HG02870 (cell line): ENCODE data around the gene ANTXR2.
A peak's percentile ranks its signal among the peaks of the same experiment; 100 is the strongest.

Experiments used
- ATAC-seq: cut with Tn5 transposase; IDR thresholded peaks from one replicate; pipeline ENCODE4 v1.9.1; 2021; ENCODE audit warnings: mild to moderate bottlenecking, moderate library complexity; ENCODE audit not compliant: unreplicated experiment

ANTXR2 gene

GRCh38 chr4:80092847-80093246 is 19.8 kb upstream of the ANTXR2 start:
- ATAC-seq = no peak

- ATAC-seq = no peak
These were observed 19.1 kb upstream of the ANTXR2 start for GRCh38 chr4:80092088-80092487.

GRCh38 chr4:80091688-80092087 is 18.7 kb upstream of the ANTXR2 start:
- ATAC-seq = no peak

DNA sequence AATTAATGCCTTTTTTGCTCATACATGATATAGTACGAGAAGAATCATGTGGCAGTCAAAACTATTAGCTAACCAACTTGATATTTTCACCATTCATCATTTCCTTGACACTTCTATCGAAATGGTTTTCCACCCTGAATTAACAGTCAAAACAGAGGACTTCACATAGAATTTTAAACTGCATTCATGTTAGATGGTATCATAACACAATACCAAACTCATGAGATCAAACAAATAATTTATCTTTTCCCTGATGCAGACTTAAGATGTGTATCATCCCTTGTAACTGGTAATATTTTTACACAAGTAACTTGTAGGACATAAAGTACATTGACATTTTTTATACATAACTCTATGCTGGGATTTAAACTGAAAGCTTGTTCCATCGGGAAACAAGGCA is 18.2 kb upstream of the ANTXR2 start:
- ATAC-seq = no peak

GRCh38 chr4:80090090-80090489 is 17.1 kb upstream of the ANTXR2 start:
- no peak for ATAC-seq

DNA sequence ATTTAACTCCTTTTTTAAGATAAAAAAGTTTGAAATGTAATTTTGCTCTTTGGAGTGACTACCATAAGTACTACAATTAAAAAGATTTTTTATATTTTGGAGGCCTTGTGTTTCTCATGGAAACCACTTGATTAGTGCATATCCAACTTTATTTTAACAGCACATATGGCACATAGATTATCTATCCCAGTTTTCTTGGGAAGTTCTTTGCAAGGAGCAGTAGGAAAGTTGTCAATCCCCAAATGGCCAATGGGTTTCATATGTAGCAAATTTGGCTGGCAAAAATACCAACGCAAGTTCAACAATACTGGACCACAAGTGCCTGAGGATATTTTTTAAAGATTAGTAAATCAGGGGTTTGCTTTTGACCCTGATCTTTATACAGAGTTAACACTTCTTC is 15.4 kb upstream of the ANTXR2 start:
- no peak for ATAC-seq

DNA sequence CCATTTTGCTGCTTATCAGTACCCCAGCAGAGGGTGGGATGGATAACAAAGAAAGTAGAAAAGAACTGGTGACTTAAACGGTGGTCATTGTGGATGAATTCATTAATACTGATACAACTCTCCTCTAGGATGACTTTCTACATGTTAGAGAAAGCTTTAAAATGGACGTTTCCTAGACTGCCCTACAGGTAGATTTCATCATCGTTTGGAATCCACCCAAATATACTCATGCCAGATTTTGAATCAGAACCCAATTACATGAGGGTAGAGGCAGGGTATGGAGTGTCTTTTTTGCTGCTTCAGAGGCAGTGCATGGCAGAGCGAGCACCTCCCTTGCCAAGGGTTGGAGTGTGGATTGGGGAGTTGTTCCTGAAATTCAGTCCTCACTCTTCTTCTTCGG is 13.3 kb upstream of the ANTXR2 start:
- ATAC-seq = no peak

DNA sequence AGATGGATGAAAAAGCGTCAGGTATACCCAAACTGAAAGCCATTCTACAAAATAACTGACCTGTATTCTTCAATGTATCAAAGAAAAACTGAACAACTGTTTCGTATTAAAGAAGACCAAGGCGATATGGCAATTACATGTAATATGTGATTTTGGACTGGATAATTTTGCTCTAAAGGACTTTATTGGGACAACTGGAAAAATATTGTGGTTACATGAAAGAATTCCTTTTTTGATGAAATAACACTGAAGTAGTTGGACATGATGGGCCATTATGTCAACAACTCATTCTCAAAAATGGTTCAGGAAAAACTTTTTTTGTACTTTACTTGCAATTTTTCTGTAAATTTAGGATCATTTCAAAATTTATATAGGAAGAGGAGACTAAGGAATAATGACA is 12.1 kb upstream of the ANTXR2 start:
- ATAC-seq = no peak

DNA sequence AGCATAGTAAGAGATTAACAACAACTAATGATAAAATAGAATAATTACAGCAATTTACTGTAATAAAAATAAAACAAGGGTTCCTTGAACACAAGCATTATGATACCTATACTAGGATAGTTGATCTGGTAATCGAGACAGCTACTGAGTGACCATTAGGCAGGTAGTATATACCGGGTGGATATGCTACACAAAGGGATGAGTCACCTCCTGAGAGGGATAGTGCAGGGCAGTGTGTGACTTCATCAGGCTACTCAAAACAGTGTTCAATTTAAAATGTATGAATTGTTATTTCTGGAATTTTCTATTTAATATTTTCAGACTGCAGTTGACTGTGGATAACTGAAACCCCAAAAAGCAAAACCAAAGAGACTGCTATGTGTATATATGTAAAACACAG is 9.7 kb upstream of the ANTXR2 start:
- no peak for ATAC-seq

DNA sequence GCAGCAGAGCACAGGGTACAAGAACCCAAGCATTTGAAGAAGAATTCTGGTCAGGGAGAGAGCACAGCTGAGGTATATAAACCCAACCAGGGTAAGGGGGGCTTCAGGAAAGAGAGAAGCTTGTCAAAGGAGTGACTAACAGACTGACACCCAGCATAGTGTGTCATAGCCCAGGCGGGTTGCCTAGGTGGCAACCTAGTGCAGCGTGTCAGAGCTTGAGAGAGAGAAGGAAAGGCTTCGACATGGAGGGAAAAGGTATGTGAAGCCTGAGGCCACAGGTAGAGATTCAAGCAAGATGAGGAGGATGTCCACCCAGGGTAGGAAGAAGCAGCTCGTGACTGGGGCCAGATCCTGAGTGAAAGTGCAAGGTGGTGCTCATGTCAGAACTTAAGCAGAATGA is 8.5 kb upstream of the ANTXR2 start:
- ATAC-seq = no peak

DNA sequence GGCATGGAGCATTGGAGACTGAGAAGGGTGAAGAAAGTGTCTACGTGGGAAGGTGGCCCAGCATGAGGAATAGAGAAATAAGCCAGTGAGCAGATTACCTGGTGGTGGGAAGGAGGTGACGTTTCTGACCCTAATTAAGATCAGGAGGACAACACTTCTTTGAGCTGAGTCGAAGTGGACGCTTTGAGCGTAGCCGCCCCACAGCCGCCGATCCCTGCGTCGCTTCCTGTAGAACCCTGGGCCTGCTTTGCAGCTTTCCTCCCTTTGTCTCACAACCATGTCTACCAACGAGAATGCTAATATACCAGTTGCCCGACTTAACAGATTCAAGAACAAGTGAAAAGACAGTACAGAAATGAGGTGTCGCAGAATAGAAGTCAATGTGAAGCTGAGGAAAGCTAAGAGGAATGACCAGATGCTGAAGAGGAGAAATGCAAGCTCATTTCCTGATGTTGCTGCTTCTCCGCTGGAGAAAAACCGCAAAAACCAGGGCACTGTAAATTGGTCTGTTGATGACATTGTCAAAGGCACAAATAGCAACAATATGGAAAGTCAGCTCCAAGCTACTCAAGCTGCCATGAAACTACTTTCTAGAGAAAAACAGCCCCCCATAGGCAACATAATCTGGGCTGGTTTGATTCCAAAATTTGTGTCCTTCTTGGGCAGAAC is 6.4 kb upstream of the ANTXR2 start:
- no peak for ATAC-seq

- no peak for ATAC-seq
These were observed 5.5 kb upstream of the ANTXR2 start for GRCh38 chr4:80078346-80079092.

- ATAC-seq = no peak
These were observed 4.6 kb upstream of the ANTXR2 start for GRCh38 chr4:80077639-80078038.

DNA sequence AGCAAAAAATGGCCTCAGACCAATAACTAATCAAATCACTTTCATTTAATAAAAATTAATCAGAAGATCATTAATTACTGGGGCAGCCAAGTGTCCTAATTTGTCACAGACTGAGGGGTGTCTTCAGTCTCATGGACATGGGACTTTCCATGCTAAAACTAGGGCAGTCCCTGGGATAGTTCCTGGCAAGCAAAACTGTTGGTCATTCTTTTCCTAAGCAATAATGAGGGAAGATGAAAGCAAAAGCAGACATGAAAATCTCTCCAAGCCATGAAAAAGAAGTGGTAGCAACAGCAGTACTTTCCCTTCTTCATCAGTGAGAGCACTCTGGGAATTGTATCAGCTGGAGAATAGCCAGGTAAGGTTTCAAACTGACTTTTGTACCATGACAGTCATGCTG is 3.7 kb upstream of the ANTXR2 start:
- ATAC-seq = no peak

GRCh38 chr4:80075995-80076675 is 3.1 kb upstream of the ANTXR2 start:
- no peak for ATAC-seq

GRCh38 chr4:80074651-80075050 is 1.6 kb upstream of the ANTXR2 start:
- ATAC-seq = no peak

GRCh38 chr4:80074069-80074468 is 1.0 kb upstream of the ANTXR2 start:
- ATAC-seq = no peak

DNA sequence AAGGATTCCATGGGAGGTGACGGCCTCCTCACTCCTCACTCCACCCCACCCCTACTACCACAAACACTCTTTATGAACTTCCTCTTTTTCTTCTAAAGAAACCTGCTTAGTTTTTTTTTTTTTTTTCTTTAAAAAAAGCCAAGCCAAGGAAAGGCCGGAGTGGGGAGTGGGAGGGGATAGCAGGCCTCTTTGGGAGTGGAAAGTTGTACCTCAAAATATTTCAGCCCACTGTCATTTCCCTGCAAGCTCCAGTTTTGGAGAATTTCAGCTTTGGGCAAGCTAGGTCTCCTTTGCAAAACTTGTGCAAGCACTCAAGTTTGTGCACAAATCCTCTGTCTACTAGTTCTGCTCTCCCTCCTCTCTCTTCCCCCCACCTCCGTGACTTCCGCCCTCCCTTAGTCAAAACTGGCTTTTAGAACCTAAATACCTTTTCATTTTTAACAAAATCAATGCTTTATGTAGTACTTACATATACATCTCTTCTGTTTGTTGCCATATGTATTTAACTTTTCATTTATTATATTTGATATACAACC is 512 bp upstream of the ANTXR2 start:
- ATAC-seq = peak; percentile 42

DNA sequence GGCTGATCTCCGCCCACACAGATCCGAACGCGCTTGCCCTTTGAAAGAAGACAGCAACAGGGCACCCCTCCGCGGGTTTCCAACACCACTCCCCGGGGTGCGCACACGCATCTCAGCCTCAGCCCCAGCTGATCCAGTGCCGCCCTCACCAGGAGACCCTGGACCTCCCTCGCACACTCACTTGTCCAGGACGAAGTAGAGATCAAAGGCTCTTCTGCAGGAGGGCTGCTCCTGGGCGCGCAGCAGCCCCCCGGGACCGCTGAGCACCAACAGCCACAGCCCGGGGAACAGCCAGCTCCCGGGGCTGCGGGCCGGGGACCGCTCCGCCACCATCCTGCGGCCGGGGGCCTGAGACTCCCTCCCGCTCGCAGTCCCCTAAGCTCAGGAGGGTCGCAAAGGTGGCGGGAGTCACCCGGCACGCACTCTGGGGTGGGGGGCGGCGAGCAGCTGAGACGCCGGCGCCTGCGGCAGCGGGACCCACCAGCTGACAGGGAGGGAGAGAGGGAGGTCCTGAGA is 743 bp downstream of the ANTXR2 start:
- peak; percentile 9 for ATAC-seq

GRCh38 chr4:80071604-80072227 is 1.3 kb downstream of the ANTXR2 start:
- ATAC-seq = peak; percentile 20
